Fibroblast of the aortic adventitia (primary cell): ENCODE measurements around the gene BMPR1A. TPM values are rescaled to one million over a fixed set of nuclear protein-coding genes. Genes with fewer than 3 reads are reported as not detected.

ENCODE experiments used
- DNase-seq: peaks from one replicate; pipeline ENCODE4 v3.0.0-alpha.2; 2010; ENCODE audit warnings: low read depth
- H3K4me3 ChIP-seq: 2 replicates; pipeline ENCODE4 v1.5.1; 2011; ENCODE audit warnings: low read depth, mild to moderate bottlenecking, control low read depth, low read length, moderate library complexity
- CTCF ChIP-seq: IDR thresholded peaks from 2 replicates; pipeline ENCODE4 v1.5.1; 2011; ENCODE audit warnings: mild to moderate bottlenecking, low read length, control low read depth, inconsistent platforms; ENCODE audit not compliant: insufficient read depth
- total RNA-seq: library from RNA; depleted of rRNA; stranded (reverse); fragments of >200 nt; gene quantifications from 2 replicates; pipeline ENCODE4 v1.2.3, GENCODE V29; 2012; ENCODE audit warnings: low replicate concordance

Gene BMPR1A
- total RNA-seq, 1 donor = 74.7 TPM

- TF ChIP-seq CTCF = no peak
- DNase-seq = no peak
- no peak overlapping the region for H3K4me3 ChIP-seq
These were observed 14.2 kb upstream of the BMPR1A start for GRCh38 chr10:86742230-86742629.

- TF ChIP-seq CTCF = no peak
- peak; percentile 53 for DNase-seq
- no peak overlapping the region for H3K4me3 ChIP-seq
These were observed 12.2 kb upstream of the BMPR1A start for GRCh38 chr10:86744067-86744725.

DNA sequence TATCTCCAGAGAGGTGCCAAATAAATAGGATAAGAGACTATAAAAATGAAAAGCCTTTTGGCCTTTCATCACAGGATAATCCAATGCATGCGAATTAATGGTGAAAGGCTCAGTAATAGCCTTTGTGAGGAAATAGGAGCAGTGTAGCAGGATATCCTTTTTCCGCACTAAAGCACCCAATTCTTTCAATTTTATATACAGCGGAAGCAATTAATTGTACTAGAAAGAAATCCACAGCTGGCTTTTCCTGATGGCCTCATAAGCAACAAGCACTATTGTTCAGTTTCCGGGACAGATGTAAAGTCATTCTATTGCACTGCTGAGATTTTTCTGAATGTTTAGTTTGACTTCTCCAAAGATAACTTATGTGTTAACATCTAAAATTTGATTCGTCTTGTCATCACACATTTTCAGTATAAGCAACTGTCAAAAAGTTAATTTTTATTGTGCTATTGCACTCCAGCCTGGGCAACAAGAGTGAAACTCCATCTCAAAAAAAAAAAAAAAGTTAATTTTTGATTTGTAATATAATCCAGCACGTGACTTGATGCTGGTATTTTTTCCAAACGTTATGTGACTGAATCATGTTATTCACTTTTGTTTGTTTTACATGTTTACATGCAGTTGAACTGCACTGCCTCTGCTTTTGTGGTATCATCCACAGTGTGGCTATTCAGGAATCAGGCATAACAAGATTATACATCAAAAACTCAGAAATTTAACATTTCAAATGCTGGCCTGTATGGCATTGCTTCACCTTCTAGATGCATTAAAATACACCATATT lies 8.4 kb upstream of the BMPR1A start:
- no peak overlapping the region for H3K4me3 ChIP-seq
- TF ChIP-seq CTCF = no peak
- DNase-seq = no peak

GRCh38 chr10:86749854-86750253 lies 6.6 kb upstream of the BMPR1A start:
- no peak overlapping the region for H3K4me3 ChIP-seq
- TF ChIP-seq CTCF = no peak
- DNase-seq = no peak

DNA sequence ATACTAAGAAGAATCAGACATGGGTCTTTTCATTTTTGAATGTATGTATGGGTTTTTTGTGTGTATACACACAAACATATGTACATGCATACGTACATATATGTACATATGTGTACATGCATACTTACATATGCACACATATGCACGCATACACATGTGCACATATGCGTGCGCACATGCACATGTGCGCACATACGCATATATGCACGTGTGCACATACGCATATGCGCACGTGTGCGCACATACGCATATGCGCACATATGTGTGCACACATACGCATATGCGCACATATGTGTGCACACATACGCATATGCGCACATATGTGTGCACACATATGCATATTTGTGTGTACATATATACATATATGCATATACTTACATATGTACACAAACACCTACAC lies 4.9 kb upstream of the BMPR1A start:
- TF ChIP-seq CTCF = no peak
- DNase-seq = no peak
- H3K4me3 ChIP-seq = no peak overlapping the region

GRCh38 chr10:86752311-86752710 lies 4.1 kb upstream of the BMPR1A start:
- TF ChIP-seq CTCF = no peak
- no peak overlapping the region for H3K4me3 ChIP-seq
- no peak for DNase-seq
